Hepatocyte (in vitro differentiated cells): Measurements from ENCODE around the gene SNTG2. TPM values are rescaled to one million over a fixed set of nuclear protein-coding genes. Genes with fewer than 3 reads are reported as not detected.

ENCODE experiments used
- DNase-seq: peaks from one replicate; pipeline ENCODE4 v3.0.0-alpha.2; 2016; ENCODE audit warnings: low spot score
- H2AFZ ChIP-seq: fragments of 200-600 bp; sonication (generic); 2 replicates; pipeline ENCODE4 v1.6.0; 2016; ENCODE audit warnings: antibody characterized with exemption, mild to moderate bottlenecking
- H3K27ac ChIP-seq: fragments of 200-600 bp; sonication (generic); 2 replicates; pipeline ENCODE4 v1.5.1; 2016; ENCODE audit warnings: mild to moderate bottlenecking
- H3K27me3 ChIP-seq: fragments of 200-600 bp; sonication (generic); 2 replicates; pipeline ENCODE4 v1.6.1; 2016
- H3K36me3 ChIP-seq: fragments of 200-600 bp; sonication (generic); replicated peaks from 2 replicates; pipeline ENCODE4 v1.5.1; 2016; ENCODE audit warnings: low read depth; ENCODE audit not compliant: insufficient read depth
- H3K4me1 ChIP-seq: fragments of 200-600 bp; sonication (generic); 2 replicates; pipeline ENCODE4 v1.5.1; 2016; ENCODE audit warnings: mild to moderate bottlenecking, moderate library complexity; ENCODE audit not compliant: insufficient read depth
- H3K4me2 ChIP-seq: fragments of 200-600 bp; sonication (generic); 2 replicates; pipeline ENCODE4 v1.6.0; 2016
- H3K4me3 ChIP-seq: fragments of 200-600 bp; sonication (generic); 2 replicates; pipeline ENCODE4 v1.5.1; 2016; ENCODE audit warnings: mild to moderate bottlenecking
- H3K79me2 ChIP-seq: fragments of 200-600 bp; sonication (generic); 2 replicates; pipeline ENCODE4 v1.6.0; 2017; ENCODE audit warnings: mild to moderate bottlenecking
- H3K9me2 ChIP-seq: fragments of 200-600 bp; sonication (generic); replicated peaks from 2 replicates; pipeline ENCODE4 v1.6.0; 2017; ENCODE audit warnings: mild to moderate bottlenecking; ENCODE audit not compliant: insufficient read depth
- H3K9me3 ChIP-seq: fragments of 200-600 bp; sonication (generic); 2 replicates; pipeline ENCODE4 v1.5.1; 2016; ENCODE audit warnings: low read depth, mild to moderate bottlenecking
- H4K20me1 ChIP-seq: fragments of 200-600 bp; sonication (generic); 2 replicates; pipeline ENCODE4 v1.6.0; 2016; ENCODE audit warnings: mild to moderate bottlenecking; ENCODE audit not compliant: insufficient read depth, poor library complexity, severe bottlenecking
- CTCF ChIP-seq: fragments of 200-600 bp; sonication (generic); IDR thresholded peaks from 2 replicates; pipeline ENCODE4 v1.5.1; 2016; ENCODE audit warnings: antibody characterized with exemption, mild to moderate bottlenecking; ENCODE audit not compliant: poor library complexity
- EZH2 ChIP-seq: fragments of 200-600 bp; sonication (generic); IDR thresholded peaks from 2 replicates; pipeline ENCODE4 v1.6.1; 2016; ENCODE audit warnings: antibody characterized with exemption, mild to moderate bottlenecking, borderline replicate concordance
- EZH2phosphoT487 ChIP-seq: fragments of 200-600 bp; sonication (generic); IDR thresholded peaks from one replicate; pipeline ENCODE4 v1.6.1; 2018; ENCODE audit warnings: antibody characterized with exemption, mild to moderate bottlenecking, low read depth, moderate library complexity; ENCODE audit not compliant: unreplicated experiment, severe bottlenecking
- WGBS: methylation state at CpG from one replicate; pipeline ENCODE4 v1.1.6; 2016; ENCODE audit warnings: low lambda C conversion rate; ENCODE audit errors: missing lambda C conversion rate; 5-methylcytosine and 5-hydroxymethylcytosine counted together
- polyA plus RNA-seq: library from polyadenylated mRNA; unstranded; fragments of >200 nt; fragmentation: Nextera tagmentation; extraction: Ambion mirVana; gene quantifications from 2 replicates; pipeline ENCODE4 v1.2.1, GENCODE V29; 2016
- total RNA-seq: library from RNA; depleted of rRNA; stranded (reverse); fragments of >200 nt; gene quantifications from 2 replicates; pipeline ENCODE4 v1.2.3, GENCODE V29; 2014

Gene SNTG2
- total and polyA plus RNA-seq, 2 experiments from 2014 or later = not detected

DNA sequence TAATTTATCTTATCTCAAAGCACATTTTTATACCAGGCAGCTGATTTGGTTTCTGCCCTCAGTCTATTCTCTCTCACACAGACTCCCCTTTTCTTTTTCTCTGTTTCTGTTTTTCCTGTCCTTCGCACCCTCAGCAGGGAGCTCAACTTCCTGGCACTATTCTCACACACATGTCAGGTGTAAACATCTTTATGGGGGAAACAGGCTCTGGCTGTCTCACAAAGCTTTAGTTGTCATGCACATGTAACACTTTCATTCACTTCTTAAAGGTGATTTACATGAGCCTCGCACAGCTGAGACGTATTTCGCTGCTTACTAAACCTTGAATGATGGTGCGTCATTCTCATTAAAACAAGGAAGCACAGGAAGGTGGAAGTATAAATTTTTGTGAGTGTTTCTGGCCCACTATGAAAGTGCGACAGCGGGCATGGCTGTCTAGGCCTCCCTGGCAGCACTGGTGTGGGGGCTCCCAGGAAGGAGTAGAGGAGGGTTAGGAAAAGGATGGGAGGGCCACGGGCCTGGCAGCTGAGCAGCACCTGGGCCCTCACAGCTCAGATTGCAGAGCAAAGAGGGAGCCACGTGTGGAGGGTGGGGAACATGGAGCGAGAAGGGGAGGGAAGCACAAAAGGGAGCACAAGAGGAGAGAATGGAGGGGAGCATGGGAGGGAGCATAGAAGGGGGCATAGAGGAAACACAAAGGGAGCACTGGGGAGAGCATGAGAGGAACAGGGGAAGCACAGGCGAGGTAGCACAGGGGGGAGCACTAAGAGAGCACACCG, 46.2 kb upstream of the SNTG2 start:
- Histone ChIP-seq H3K27me3 (no peaks in the 10 kb centered on the region), H3K4me3 (no peak overlapping the region), H3K36me3 (no peaks in the 10 kb centered on the region), H3K79me2 (no peaks in the 10 kb centered on the region), H3K27ac (no peak overlapping the region), H3K9me3 (no peaks in the 10 kb centered on the region), H4K20me1 (no peaks in the 10 kb centered on the region), H3K4me2 (no peak overlapping the region), H3K4me1 (no peaks in the 10 kb centered on the region), H2AFZ (no peak overlapping the region), H3K9me2 (no peaks in the 10 kb centered on the region)
- DNase-seq = no peak
- WGBS = 52% methylated on average over 10 of the region's 12 CpGs
- no peak for TF ChIP-seq EZH2phosphoT487
- no peak for TF ChIP-seq EZH2
- TF ChIP-seq CTCF = no peak

- WGBS = 85% methylated on average over 11 of the region's 12 CpGs
- Histone ChIP-seq H3K36me3 (no peaks in the 10 kb centered on the region), H3K4me1 (no peaks in the 10 kb centered on the region), H3K9me3 (no peaks in the 10 kb centered on the region), H3K4me3 (no peak overlapping the region), H3K79me2 (no peaks in the 10 kb centered on the region), H2AFZ (no peak overlapping the region), H4K20me1 (no peaks in the 10 kb centered on the region), H3K27me3 (no peaks in the 10 kb centered on the region), H3K9me2 (no peaks in the 10 kb centered on the region), H3K27ac (no peak overlapping the region), H3K4me2 (no peak overlapping the region)
- no peak for DNase-seq
- no peak for TF ChIP-seq CTCF
- no peak for TF ChIP-seq EZH2phosphoT487
- no peak for TF ChIP-seq EZH2
These were observed 45.4 kb upstream of the SNTG2 start for GRCh38 chr2:905091-905832.

DNA sequence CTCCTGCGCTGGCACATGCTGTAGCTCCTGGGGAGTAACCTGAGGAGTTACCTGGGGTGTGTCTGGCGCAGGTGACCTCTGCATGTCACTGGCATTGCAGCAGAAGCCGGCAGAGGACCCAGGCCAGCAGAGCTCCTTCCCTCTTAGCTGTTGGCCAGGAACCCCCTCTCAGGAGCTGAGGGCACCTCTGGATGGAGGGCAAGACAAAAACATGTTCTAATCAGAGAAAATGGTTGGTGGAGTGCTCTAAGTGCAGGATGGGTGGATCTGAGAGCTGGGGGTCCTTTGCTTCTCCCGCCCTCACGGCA, 44.9 kb upstream of the SNTG2 start:
- Histone ChIP-seq H3K4me3 (no peak overlapping the region), H3K4me2 (no peak overlapping the region), H2AFZ (no peak overlapping the region), H3K27me3 (no peaks in the 10 kb centered on the region), H3K9me2 (no peaks in the 10 kb centered on the region), H3K9me3 (no peaks in the 10 kb centered on the region), H3K79me2 (no peaks in the 10 kb centered on the region), H4K20me1 (no peaks in the 10 kb centered on the region), H3K27ac (no peak overlapping the region), H3K36me3 (no peaks in the 10 kb centered on the region), H3K4me1 (no peaks in the 10 kb centered on the region)
- 92% methylated on average over 5 of the region's 5 CpGs for WGBS
- DNase-seq = no peak
- no peak for TF ChIP-seq CTCF
- no peak for TF ChIP-seq EZH2
- no peak for TF ChIP-seq EZH2phosphoT487
